Activated T-helper 2 cell treated with anti-CD3 and anti-CD28 coated beads, Interferon-gamma antibody, Interleukin-2, Interleukin-4, amounts not matched to agents 10 μg/mL and 5 μg/mL and 100 μg/mL, durations not matched to agents 14 hours and 24 hours and 36 hours (primary cell): Measurements from ENCODE around the gene SEMA6B. TPM values are rescaled to one million over a fixed set of nuclear protein-coding genes. Genes with fewer than 3 reads are reported as not detected.
"Not testable (repeated sequence)": the region's sequence is repeated elsewhere in the genome, so short reads cannot be mapped to it uniquely, and the experiment has no call there.

Experiments
- DNase-seq: peaks from one replicate; pipeline ENCODE4 v3.0.0; 2021; ENCODE audit warnings: low spot score
- H3K27ac Mint-ChIP-seq: one replicate; pipeline ENCODE4 v1.8.0; 2021; ENCODE audit warnings: mixed read lengths
- H3K27me3 Mint-ChIP-seq: one replicate; pipeline ENCODE4 v1.8.0; 2021; ENCODE audit warnings: low read depth, mixed read lengths
- H3K36me3 Mint-ChIP-seq: one replicate; pipeline ENCODE4 v1.8.0; 2021; ENCODE audit warnings: low read depth, mixed read lengths
- H3K4me1 Mint-ChIP-seq: one replicate; pipeline ENCODE4 v1.8.0; 2021; ENCODE audit warnings: low read depth, mixed read lengths
- H3K4me3 Mint-ChIP-seq: one replicate; pipeline ENCODE4 v1.8.0; 2021; ENCODE audit warnings: low read depth, mild to moderate bottlenecking, moderate library complexity, mixed read lengths
- H3K9me3 Mint-ChIP-seq: one replicate; pipeline ENCODE4 v1.8.0; 2021; ENCODE audit warnings: mixed read lengths
- intact Hi-C: fragments of 100-400 bp; cut with micrococcal nuclease; formaldehyde crosslinking; loops from one replicate; pipeline ENCODE4 v1.15.1; 2023
- total RNA-seq: library from RNA; stranded (reverse); gene quantifications from 2 replicates; pipeline ENCODE4 v1.2.3, GENCODE V29; 2022

SEMA6B gene
- total RNA-seq, 1 donor from 2014 or later, result not detected

- no peak overlapping the region for H3K27ac Mint-ChIP-seq
- no peak overlapping the region for H3K4me3 Mint-ChIP-seq
- no peaks in the 10 kb centered on the region for H3K36me3 Mint-ChIP-seq
- no peaks in the 10 kb centered on the region for H3K27me3 Mint-ChIP-seq
- H3K9me3 Mint-ChIP-seq, result peaks cover 4% of the 10 kb centered on the region
- no peaks in the 10 kb centered on the region for H3K4me1 Mint-ChIP-seq
- intact Hi-C loops, result no loop called here
- DNase-seq, result no peak
Measured at GRCh38 chr19:4543842-4544647, 15.4 kb downstream of the SEMA6B start.

GRCh38 chr19:4542896-4543841 is 16.3 kb downstream of the SEMA6B start:
- H3K4me1 Mint-ChIP-seq, result no peaks in the 10 kb centered on the region
- H3K36me3 Mint-ChIP-seq, result no peaks in the 10 kb centered on the region
- intact Hi-C loops, result no loop called here
- no peak for DNase-seq
- no peak overlapping the region for H3K27ac Mint-ChIP-seq
- H3K4me3 Mint-ChIP-seq, result no peak overlapping the region
- peaks cover 4% of the 10 kb centered on the region for H3K9me3 Mint-ChIP-seq
- H3K27me3 Mint-ChIP-seq, result no peaks in the 10 kb centered on the region

GRCh38 chr19:4541806-4542145 is 17.7 kb downstream of the SEMA6B start:
- H3K36me3 Mint-ChIP-seq, DNase-seq, H3K27me3 Mint-ChIP-seq, H3K9me3 Mint-ChIP-seq, H3K4me3 Mint-ChIP-seq, intact Hi-C loops, H3K4me1 Mint-ChIP-seq, H3K27ac Mint-ChIP-seq: not testable (repeated sequence)

GRCh38 chr19:4541114-4541805 is 18.2 kb downstream of the SEMA6B start:
- Mint-ChIP-seq H3K27ac (no peak overlapping the region), H3K4me1 (no peaks in the 10 kb centered on the region), H3K36me3 (no peaks in the 10 kb centered on the region), H3K4me3 (no peak overlapping the region), H3K27me3 (no peaks in the 10 kb centered on the region), H3K9me3 (peaks cover 4% of the 10 kb centered on the region)
- intact Hi-C loops, result no loop called here
- no peak for DNase-seq

GRCh38 chr19:4539693-4540581 is 19.5 kb downstream of the SEMA6B start, which contains the start of gene LRG1:
Gene LRG1 (minus strand): TSS chr19:4540036. CDS start chr19:4540013, 23 bp downstream.
- intact Hi-C loops, result no loop called here
- no peak for DNase-seq
- peaks cover 4% of the 10 kb centered on the region for H3K9me3 Mint-ChIP-seq
- no peaks in the 10 kb centered on the region for H3K36me3 Mint-ChIP-seq
- H3K4me1 Mint-ChIP-seq, result peaks cover 2% of the 10 kb centered on the region
- no peak within 1 kb of the TSS for H3K4me3 Mint-ChIP-seq
- peak within 1 kb of the TSS; percentile 31 for H3K27ac Mint-ChIP-seq
- peaks cover 3% of the 10 kb centered on the region for H3K27me3 Mint-ChIP-seq

- peaks cover 5% of the 10 kb centered on the region for H3K27me3 Mint-ChIP-seq
- no peaks in the 10 kb centered on the region for H3K36me3 Mint-ChIP-seq
- no peak overlapping the region for H3K27ac Mint-ChIP-seq
- H3K4me1 Mint-ChIP-seq, result peaks cover 2% of the 10 kb centered on the region
- DNase-seq, result no peak
- H3K4me3 Mint-ChIP-seq, result no peak overlapping the region
- intact Hi-C loops, result no loop called here
- peaks cover 4% of the 10 kb centered on the region for H3K9me3 Mint-ChIP-seq
Measured at GRCh38 chr19:4539169-4539692, 20.3 kb downstream of the SEMA6B start.

GRCh38 chr19:4538601-4538954 is 20.9 kb downstream of the SEMA6B start:
- intact Hi-C loops, result no loop called here
- Mint-ChIP-seq H3K36me3 (no peaks in the 10 kb centered on the region), H3K9me3 (peaks cover 4% of the 10 kb centered on the region), H3K27ac (no peak overlapping the region), H3K4me3 (no peak overlapping the region), H3K4me1 (peaks cover 2% of the 10 kb centered on the region), H3K27me3 (peaks cover 5% of the 10 kb centered on the region)
- DNase-seq, result no peak

GRCh38 chr19:4537953-4538600 is 21.4 kb downstream of the SEMA6B start:
- H3K36me3 Mint-ChIP-seq, result no peaks in the 10 kb centered on the region
- H3K4me1 Mint-ChIP-seq, result peaks cover 2% of the 10 kb centered on the region
- peaks cover 10% of the 10 kb centered on the region for H3K27me3 Mint-ChIP-seq
- no peak overlapping the region for H3K4me3 Mint-ChIP-seq
- no peak overlapping the region for H3K27ac Mint-ChIP-seq
- no peak for DNase-seq
- peaks cover 4% of the 10 kb centered on the region for H3K9me3 Mint-ChIP-seq
- intact Hi-C loops, result no loop called here

GRCh38 chr19:4536798-4537197 is 22.7 kb downstream of the SEMA6B start:
- Mint-ChIP-seq H3K27ac (no peak overlapping the region), H3K4me3 (no peak overlapping the region)

GRCh38 chr19:4534836-4535658 is 24.4 kb downstream of the SEMA6B start, which contains the start of gene PLIN5:
Gene PLIN5 (minus strand): TSS chr19:4535224. CDS start chr19:4534074, 1,150 bp downstream.
- no peaks in the 10 kb centered on the region for H3K36me3 Mint-ChIP-seq
- H3K4me3 Mint-ChIP-seq, result no peak within 1 kb of the TSS
- intact Hi-C loops, result no loop called here

More at GRCh38 chr19:4536798-4537197, 22.7 kb downstream of the SEMA6B start:
- Mint-ChIP-seq H3K36me3 (no peaks in the 10 kb centered on the region), H3K9me3 (peaks cover 4% of the 10 kb centered on the region), H3K4me1 (peaks cover 2% of the 10 kb centered on the region), H3K27me3 (peaks cover 10% of the 10 kb centered on the region)
- intact Hi-C loops, result no loop called here
- DNase-seq, result no peak

More at GRCh38 chr19:4534836-4535658, 24.4 kb downstream of the SEMA6B start, which contains the start of gene PLIN5:
- peaks cover 2% of the 10 kb centered on the region for H3K4me1 Mint-ChIP-seq
- H3K9me3 Mint-ChIP-seq, result no peaks in the 10 kb centered on the region
- H3K27ac Mint-ChIP-seq, result no peak within 1 kb of the TSS
- no peak for DNase-seq
- H3K27me3 Mint-ChIP-seq, result peaks cover 11% of the 10 kb centered on the region
